WTC11 (cell line): ENCODE measurements around the gene KBTBD2.
"Not testable (repeated sequence)": the region's sequence is repeated elsewhere in the genome, so short reads cannot be mapped to it uniquely, and the experiment has no call there.

Experiments used
- CTCF ChIP-seq: fragments of 200-600 bp; IDR thresholded peaks from 2 replicates; pipeline ENCODE4 v1.8.0; 2022; ENCODE audit warnings: antibody characterized with exemption
- MYBL2 ChIP-seq: sonication (generic); formaldehyde crosslinking; IDR thresholded peaks from 2 replicates; pipeline ENCODE4 v1.8.1; 2023; ENCODE audit warnings: mild to moderate bottlenecking, moderate library complexity, missing genetic modification reagents
- ZNF671 ChIP-seq: fragments of 250-450 bp; sonication (Bioruptor Pico); IDR thresholded peaks from 2 replicates; pipeline ENCODE4 v1.8.0; 2021; ENCODE audit warnings: mild to moderate bottlenecking
- TF ChIP-seq, protein P1 (sequence below): sonication (generic); formaldehyde crosslinking; IDR thresholded peaks from 2 replicates; pipeline ENCODE4 v1.8.1; 2022; ENCODE audit warnings: low read depth, missing genetic modification reagents, borderline replicate concordance
- TF ChIP-seq, protein P2 (sequence below): sonication (generic); formaldehyde crosslinking; IDR thresholded peaks from 2 replicates; pipeline ENCODE4 v1.8.1; 2023; ENCODE audit warnings: mild to moderate bottlenecking, moderate library complexity, missing genetic modification reagents

DNA sequence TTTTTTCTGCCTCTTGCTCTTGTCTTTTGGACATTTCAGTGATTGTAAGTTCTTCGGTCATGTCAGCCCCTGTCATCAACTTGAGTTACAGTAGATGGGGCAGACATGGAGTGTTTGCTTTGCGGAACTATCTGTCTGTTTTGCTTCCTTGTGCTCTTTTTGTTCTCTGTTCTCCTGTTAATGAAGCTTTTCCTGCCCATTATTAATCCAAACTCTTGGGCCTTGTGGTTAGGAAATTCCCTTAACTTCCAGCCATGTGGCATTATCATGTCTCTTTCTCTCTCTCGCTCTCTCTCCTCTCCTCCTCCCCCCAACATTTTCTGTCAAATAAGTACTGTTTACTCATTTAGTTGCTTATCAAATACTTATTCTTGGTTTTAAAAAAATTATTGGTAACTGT is 47.8 kb downstream of the KBTBD2 start:
- TF ChIP-seq CTCF; ZNF671 (CRISPR knock-in tag); MYBL2 (CRISPR knock-in tag): not testable (repeated sequence)
- TF ChIP-seq, protein P1, sequence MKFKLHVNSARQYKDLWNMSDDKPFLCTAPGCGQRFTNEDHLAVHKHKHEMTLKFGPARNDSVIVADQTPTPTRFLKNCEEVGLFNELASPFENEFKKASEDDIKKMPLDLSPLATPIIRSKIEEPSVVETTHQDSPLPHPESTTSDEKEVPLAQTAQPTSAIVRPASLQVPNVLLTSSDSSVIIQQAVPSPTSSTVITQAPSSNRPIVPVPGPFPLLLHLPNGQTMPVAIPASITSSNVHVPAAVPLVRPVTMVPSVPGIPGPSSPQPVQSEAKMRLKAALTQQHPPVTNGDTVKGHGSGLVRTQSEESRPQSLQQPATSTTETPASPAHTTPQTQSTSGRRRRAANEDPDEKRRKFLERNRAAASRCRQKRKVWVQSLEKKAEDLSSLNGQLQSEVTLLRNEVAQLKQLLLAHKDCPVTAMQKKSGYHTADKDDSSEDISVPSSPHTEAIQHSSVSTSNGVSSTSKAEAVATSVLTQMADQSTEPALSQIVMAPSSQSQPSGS (CRISPR knock-in tag) = not testable (repeated sequence)
- TF ChIP-seq, protein P2, sequence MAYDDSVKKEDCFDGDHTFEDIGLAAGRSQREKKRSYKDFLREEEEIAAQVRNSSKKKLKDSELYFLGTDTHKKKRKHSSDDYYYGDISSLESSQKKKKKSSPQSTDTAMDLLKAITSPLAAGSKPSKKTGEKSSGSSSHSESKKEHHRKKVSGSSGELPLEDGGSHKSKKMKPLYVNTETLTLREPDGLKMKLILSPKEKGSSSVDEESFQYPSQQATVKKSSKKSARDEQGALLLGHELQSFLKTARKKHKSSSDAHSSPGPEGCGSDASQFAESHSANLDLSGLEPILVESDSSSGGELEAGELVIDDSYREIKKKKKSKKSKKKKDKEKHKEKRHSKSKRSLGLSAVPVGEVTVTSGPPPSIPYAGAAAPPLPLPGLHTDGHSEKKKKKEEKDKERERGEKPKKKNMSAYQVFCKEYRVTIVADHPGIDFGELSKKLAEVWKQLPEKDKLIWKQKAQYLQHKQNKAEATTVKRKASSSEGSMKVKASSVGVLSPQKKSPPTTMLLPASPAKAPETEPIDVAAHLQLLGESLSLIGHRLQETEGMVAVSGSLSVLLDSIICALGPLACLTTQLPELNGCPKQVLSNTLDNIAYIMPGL (CRISPR knock-in tag) = not testable (repeated sequence)
